ENCODE data around the gene F5. TPM values are rescaled to one million over a fixed set of nuclear protein-coding genes. Genes with fewer than 3 reads are reported as not detected.

F5 gene
- total and polyA plus RNA-seq, 9 of the 15 experiments (the other 6 are each of a cell fraction or from before 2014, with no cell fraction given), result 0.03 to 0.13 TPM; not detected in 7

- H3K36me3 ChIP-seq (ENCODE audit: control insufficient read depth, insufficient read depth, low read length), result peaks cover 55% of the 10 kb centered on the region
- H3K4me1 ChIP-seq (replicated peaks in 1 of 2; ENCODE audit: control insufficient read depth in 2 of 2, insufficient read depth in 2 of 2, low read length in 2 of 2), result no peaks in the 10 kb centered on the region
- no peaks in the 10 kb centered on the region for H3K9me3 ChIP-seq (replicated peaks; ENCODE audit: control insufficient read depth, insufficient read depth, low read depth, low read length)
- H3K9me1 ChIP-seq (ENCODE audit: control insufficient read depth, insufficient read depth, low read length), result no peaks in the 10 kb centered on the region
- BruUV-seq (replicated peaks), result no TSS peak
- peak in 3 of 4 experiments; percentile 34 to 53 (median 42) for DNase-seq (ENCODE audit: extremely low read depth in 1 of 4, low spot score in 3 of 4)
- no peak overlapping the region for H2AFZ ChIP-seq (ENCODE audit: low read depth, low read length)
- H3K27ac ChIP-seq (ENCODE audit: extremely low read depth, low read depth, low read length), result no peak overlapping the region
- H4K20me1 ChIP-seq (replicated peaks; ENCODE audit: control insufficient read depth, insufficient read depth, low read length), result no peaks in the 10 kb centered on the region
- 77% methylated on average over 8 of the region's 8 CpGs for WGBS (ENCODE audit: insufficient coverage, low coverage, missing lambda C conversion rate)
- H3K4me2 ChIP-seq (ENCODE audit: insufficient read depth, low read length), result no peak overlapping the region
- in situ Hi-C loops (cut with MboI) (no loop called here), intact Hi-C loops (cut with micrococcal nuclease) (loop anchor here (1.0 to 10.0 kb wide), 4 partner anchors 43 to 338 kb away; no protein-coding TSS in a partner anchor)
- no peak overlapping the region for H3K4me3 ChIP-seq
- ATAC-seq, result peak; percentile 79
- H3K27me3 ChIP-seq (ENCODE audit: control insufficient read depth in 2 of 2, insufficient read depth in 2 of 2, low read length in 2 of 2), result no peaks in the 10 kb centered on the region
- ChIA-PET CTCF (ENCODE audit: low intra/inter-chr PET ratio) (interaction anchor here (0.7 to 4.4 kb wide), 2 partner anchors 79 to 246 kb away, joined by 5 to 32 read pairs; partner anchors contain the start of gene SELL), POLR2A (interaction anchor here (0.7 to 1.2 kb wide), 2 partner anchors 13 to 662 kb away, joined by 3 read pairs; no protein-coding TSS in a partner anchor)
- no peak for FAIRE-seq
- H3K79me2 ChIP-seq (ENCODE audit: control insufficient read depth, insufficient read depth, low read length), result no peaks in the 10 kb centered on the region
- no peak overlapping the region for H3K9ac ChIP-seq (ENCODE audit: insufficient read depth in 1 of 2, low read depth in 2 of 2, low read length in 2 of 2)
- TF ChIP-seq MECOM (CRISPR knock-in tag; IDR thresholded peaks at IDR 0.05) (no peak), ZNF695 (CRISPR knock-in tag; IDR thresholded peaks at IDR 0.05) (no peak), ZNF398 (CRISPR knock-in tag; IDR thresholded peaks at IDR 0.05) (no peak), HEY1 (CRISPR knock-in tag; IDR thresholded peaks at IDR 0.05; ENCODE audit: borderline replicate concordance) (no peak), TOE1 (IDR thresholded peaks at IDR 0.05; ENCODE audit: borderline replicate concordance) (no peak), TOE1 (CRISPR knock-in tag; IDR thresholded peaks at IDR 0.05; ENCODE audit: borderline replicate concordance, low read depth) (no peak), HES1 (IDR thresholded peaks at IDR 0.05; ENCODE audit: low read depth) (no peak), L3MBTL2 (IDR thresholded peaks at IDR 0.05) (no peak), MEIS2 (IDR thresholded peaks at IDR 0.05; ENCODE audit: partially characterized antibody) (peak; percentile 39), BHLHE40 (IDR thresholded peaks at IDR 0.05; ENCODE audit: low read length) (no peak), SP2 (IDR thresholded peaks at IDR 0.05; ENCODE audit: extremely low read depth, low read depth, low read length, poor library complexity, severe bottlenecking) (no peak), GTF3C2 (IDR thresholded peaks at IDR 0.05; ENCODE audit: borderline replicate concordance, extremely low read depth, insufficient read length) (no peak), USF2 (CRISPR knock-in tag; IDR thresholded peaks at IDR 0.05) (no peak)
Measured at GRCh38 chr1:169466259-169467230, 119.7 kb downstream of the F5 start.
